GM12878 (cell line): Measurements from ENCODE around the gene STAB2. TPM values are rescaled to one million over a fixed set of nuclear protein-coding genes. Genes with fewer than 3 reads are reported as not detected.

Source experiments
- ATAC-seq: fragments of 200-7000 bp; cut with Tn5 transposase; 3 replicates; pipeline ENCODE4 v1.9.1; 2020; ENCODE audit warnings: mild to moderate bottlenecking, moderate library complexity
- BruUV-seq: library from RNA; stranded (reverse); fragments of 400-500 nt; replicated peaks from 2 replicates; lab custom pipeline; 2021; lab: Mats Ljungman, UMichigan
- CTCF ChIA-PET: fragments of 300-600 bp; sonication (Branson Sonifier 250); formaldehyde crosslinking; extraction: SDS; loops from one replicate; lab custom pipeline; 2021; ENCODE audit warnings: inconsistent platforms; lab: Yijun Ruan, JAX
- POLR2A ChIA-PET: fragments of 350-600 bp; formaldehyde crosslinking; extraction: SDS; loops from one replicate; lab custom pipeline; 2021; ENCODE audit warnings: inconsistent platforms; lab: Charles Lee
- RAD21 ChIA-PET: fragments of 300-600 bp; sonication (Branson Sonifier 250); formaldehyde crosslinking; loops from one replicate; lab custom pipeline; 2023; ENCODE audit warnings: antibody characterized with exemption; ENCODE audit not compliant: unreplicated experiment; lab: Charles Lee
- SMC1A ChIA-PET: fragments of 300-600 bp; sonication (Branson Sonifier 250); formaldehyde crosslinking; loops from one replicate; lab custom pipeline; 2023; ENCODE audit not compliant: unreplicated experiment, uncharacterized antibody; lab: Charles Lee
- DNase-seq: peaks from one replicate; pipeline ENCODE4 v3.0.0-alpha.2; 2011; ENCODE audit warnings: low read depth, low spot score
- FAIRE-seq: peaks from 3 replicates; lab custom pipeline; 2011; peaks lifted over from hg19 to GRCh38; lab: Jason Lieb, UNC
- H2AFZ ChIP-seq: 2 replicates; pipeline ENCODE4 v1.6.0; 2011; ENCODE audit warnings: low read depth, low read length, control low read depth; ENCODE audit not compliant: control insufficient read depth
- H3K27ac ChIP-seq: 2 replicates; pipeline ENCODE4 v1.5.1; 2011; ENCODE audit warnings: control low read depth; ENCODE audit not compliant: control insufficient read depth, insufficient read depth
- H3K27me3 ChIP-seq, 2 experiments: replicated peaks in 1 of 2; 2 replicates each; pipeline versions ENCODE4 v1.6.0 to v1.6.1; 2011; ENCODE audit warnings: low read length in 1 of 2; ENCODE audit not compliant: control insufficient read depth in 2 of 2, insufficient read depth in 2 of 2
- H3K36me3 ChIP-seq, 2 experiments: 2 replicates each; pipeline ENCODE4 v1.5.1; 2011; ENCODE audit warnings: low read length in 1 of 2; ENCODE audit not compliant: control insufficient read depth in 2 of 2, insufficient read depth in 2 of 2
- H3K4me1 ChIP-seq: 2 replicates; pipeline ENCODE4 v1.6.1; 2011; ENCODE audit warnings: mild to moderate bottlenecking, low read length, moderate library complexity, mixed read lengths; ENCODE audit not compliant: control insufficient read depth, insufficient read depth
- H3K4me2 ChIP-seq: 2 replicates; pipeline ENCODE4 v1.6.0; 2011; ENCODE audit warnings: control low read depth; ENCODE audit not compliant: control insufficient read depth, insufficient read depth
- H3K4me3 ChIP-seq: fragments of 200-600 bp; sonication (generic); 2 replicates; pipeline ENCODE4 v1.5.1; 2016
- H3K79me2 ChIP-seq: 2 replicates; pipeline ENCODE4 v1.6.0; 2011; ENCODE audit warnings: low read length; ENCODE audit not compliant: control insufficient read depth, insufficient read depth
- H3K9ac ChIP-seq: 2 replicates; pipeline ENCODE4 v1.8.0; 2011; ENCODE audit warnings: low read length, control low read depth, mixed read lengths; ENCODE audit not compliant: control insufficient read depth, insufficient read depth
- H3K9me3 ChIP-seq: replicated peaks from 3 replicates; pipeline ENCODE4 v1.5.1; 2011; ENCODE audit warnings: mild to moderate bottlenecking, low read length; ENCODE audit not compliant: control insufficient read depth, insufficient read depth
- H4K20me1 ChIP-seq: 2 replicates; pipeline ENCODE4 v1.6.0; 2011; ENCODE audit not compliant: control insufficient read depth, insufficient read depth
- DPF2 ChIP-seq: fragments of 450-650 bp; IDR thresholded peaks from 2 replicates; pipeline ENCODE4 v1.6.1; 2017; ENCODE audit warnings: mild to moderate bottlenecking
- KDM1A ChIP-seq: fragments of 200-600 bp; sonication (generic); IDR thresholded peaks from 2 replicates; pipeline ENCODE4 v1.6.1; 2016; ENCODE audit warnings: borderline replicate concordance
- MEF2B ChIP-seq: fragments of 450-650 bp; IDR thresholded peaks from 2 replicates; pipeline ENCODE4 v1.6.1; 2018; ENCODE audit warnings: mild to moderate bottlenecking, moderate library complexity; ENCODE audit not compliant: partially characterized antibody, poor library complexity, severe bottlenecking
- POLR2A ChIP-seq: IDR thresholded peaks from 2 replicates; pipeline ENCODE4 v1.6.1; 2011; ENCODE audit warnings: low read depth, mild to moderate bottlenecking, low read length
- YY1 ChIP-seq: IDR thresholded peaks from 2 replicates; pipeline ENCODE4 v1.6.1; 2011; ENCODE audit warnings: low read depth, mild to moderate bottlenecking, low read length
- ZNF207 ChIP-seq: fragments of 450-650 bp; IDR thresholded peaks from 2 replicates; pipeline ENCODE4 v1.6.1; 2014; ENCODE audit warnings: antibody characterized with exemption, mild to moderate bottlenecking, borderline replicate concordance
- ZNF384 ChIP-seq: IDR thresholded peaks from 2 replicates; pipeline ENCODE4 v1.6.1; 2012; ENCODE audit warnings: low read depth, mild to moderate bottlenecking, low read length, improper control_type of control experiment, borderline replicate concordance
- WGBS: methylation state at CpG from one replicate; pipeline ENCODE4 v1.1.6; 2016; ENCODE audit warnings: low lambda C conversion rate; ENCODE audit not compliant: insufficient replicate concordance, insufficient coverage; ENCODE audit errors: missing lambda C conversion rate; 5-methylcytosine and 5-hydroxymethylcytosine counted together
- in situ Hi-C: fragments of 300-500 bp; cut with MboI; formaldehyde crosslinking; loops from 9 replicates; pipeline ENCODE4 v1.14.3; 2018; ENCODE audit warnings: mixed read lengths
- intact Hi-C: fragments of 100-400 bp; cut with micrococcal nuclease; formaldehyde crosslinking; loops from one replicate; pipeline ENCODE4 v1.14.2; 2022; ENCODE audit not compliant: unreplicated experiment
- polyA plus RNA-seq, 11 experiments: library from polyadenylated mRNA; depleted of rRNA in 4 of 11; unstranded in 6 of 11; stranded (reverse) in 5 of 11; fragments of >200 nt; fragmentation: Nextera tagmentation in 4 of 11; fragmentation: Illumina TruSeq in 1 of 11; extraction: Ambion mirVana in 4 of 11; extraction: Trizol in 1 of 11; gene quantifications; 1 replicate in 1 of 11; 2 replicates in 10 of 11; pipeline versions ENCODE4 v1.2.1 to v1.2.3, GENCODE V29; 2011 to 2016; ENCODE audit warnings: inconsistent platforms in 2 of 11, missing spikeins in 2 of 11, low read depth in 1 of 11
- total RNA-seq, 4 experiments: library from RNA; depleted of rRNA in 3 of 4; stranded (reverse); fragments of >200 nt in 3 of 4; fragmentation: Illumina TruSeq in 1 of 4; extraction: Trizol in 1 of 4; gene quantifications; 2 replicates each; pipeline versions ENCODE4 v1.2.1 to v1.2.3, GENCODE V29; 2013 to 2021

The STAB2 gene
- total and polyA plus RNA-seq, 10 of the 15 experiments (the other 5 are each of a cell fraction or from before 2014, with no cell fraction given), result 0.37 TPM; not detected in 9

DNA sequence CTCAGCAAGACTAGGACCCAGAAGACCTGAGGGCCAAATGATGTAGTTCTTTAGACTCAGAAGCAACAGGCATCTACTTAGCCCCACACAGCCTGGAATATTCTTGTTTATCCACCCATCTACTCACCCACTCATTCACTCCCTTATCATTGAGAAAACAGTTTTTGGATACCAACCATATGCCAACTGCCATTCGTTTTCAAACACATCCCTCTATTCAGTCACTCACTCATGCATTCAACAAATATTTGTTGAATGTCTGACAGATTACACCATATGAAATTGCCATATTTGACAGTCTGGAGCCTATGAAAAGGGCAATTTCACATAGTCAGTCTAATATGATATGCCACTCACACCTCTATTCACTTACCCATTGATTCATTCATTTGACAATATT is 150.8 kb downstream of the STAB2 start (continued):
- TF ChIP-seq ZNF207 (no peak), ZNF384 (no peak), DPF2 (no peak), KDM1A (no peak)

DNA sequence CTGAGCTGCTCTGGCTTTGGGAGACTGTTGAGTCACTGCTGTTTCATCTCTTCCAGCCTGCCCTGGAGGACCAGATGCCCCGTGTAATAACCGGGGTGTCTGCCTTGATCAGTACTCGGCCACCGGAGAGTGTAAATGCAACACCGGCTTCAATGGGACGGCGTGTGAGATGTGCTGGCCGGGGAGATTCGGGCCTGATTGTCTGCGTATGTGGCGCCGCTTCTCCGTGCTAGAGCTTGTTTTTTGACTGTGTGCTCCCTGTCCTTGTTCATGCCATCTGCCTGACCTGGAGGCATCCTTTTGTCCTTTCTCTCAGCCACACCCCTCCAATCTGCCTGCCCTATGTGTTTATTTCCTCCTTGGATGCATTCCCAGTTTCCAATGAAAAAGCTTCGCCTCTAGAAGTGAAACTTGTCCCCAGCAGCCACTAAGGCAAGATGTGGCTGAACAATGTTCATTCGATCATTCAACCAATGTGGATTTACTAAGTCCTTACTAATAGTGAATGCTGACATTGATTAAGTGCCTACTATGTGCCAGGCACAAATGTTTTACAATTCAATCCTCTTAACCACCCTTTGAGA is 155.4 kb downstream of the STAB2 start:
- TF ChIP-seq YY1, result no peak
- Histone ChIP-seq H3K9ac (no peak overlapping the region), H3K4me3 (no peak overlapping the region), H3K4me2 (no peak overlapping the region), H3K9me3 (no peaks in the 10 kb centered on the region), H4K20me1 (no peaks in the 10 kb centered on the region), H3K27me3 (no peaks in the 10 kb centered on the region; a peak in 1 of 4 replicates), H3K27ac (no peak overlapping the region), H3K79me2 (no peaks in the 10 kb centered on the region), H2AFZ (no peak overlapping the region), H3K4me1 (no peaks in the 10 kb centered on the region), H3K36me3 (no peaks in the 10 kb centered on the region)
- 63% methylated on average over 15 of the region's 15 CpGs for WGBS
- SMC1A ChIA-PET, result no interaction called here
- in situ Hi-C loops, result no loop called here
- CTCF ChIA-PET, result interaction anchor here (1.0 kb wide), 1 partner anchor 13 kb away, joined by 3 read pairs; no protein-coding TSS in a partner anchor
- RAD21 ChIA-PET, result interaction anchor here (0.6 kb wide), 1 partner anchor 303 kb away, joined by 3 read pairs; no protein-coding TSS in a partner anchor
- intact Hi-C loops, result no loop called here
- FAIRE-seq (no peak), ATAC-seq (no peak), DNase-seq (no peak)
- BruUV-seq, result no TSS peak
- POLR2A ChIA-PET, result no interaction called here

DNA sequence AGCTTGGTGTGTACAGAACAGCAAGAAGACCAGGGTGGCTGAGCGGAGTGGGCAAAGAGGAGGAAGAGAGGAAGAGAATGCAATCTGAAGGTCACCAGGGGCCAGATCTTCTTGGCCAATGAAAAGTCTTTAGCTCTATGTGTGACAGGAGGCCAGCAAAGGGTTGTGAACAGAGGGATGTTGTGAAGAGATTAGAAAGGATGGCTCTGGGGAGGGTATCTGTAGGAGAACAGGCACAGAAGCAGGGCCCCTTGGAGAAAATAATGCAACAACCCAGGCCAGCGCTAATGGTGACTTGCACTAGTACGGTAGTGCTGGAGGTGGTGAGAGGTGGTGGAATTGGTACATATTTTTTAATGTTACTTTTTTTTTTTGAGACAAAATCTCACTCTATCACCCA is 156.7 kb downstream of the STAB2 start:
- Histone ChIP-seq H3K36me3 (no peaks in the 10 kb centered on the region), H4K20me1 (no peaks in the 10 kb centered on the region), H3K4me1 (no peaks in the 10 kb centered on the region), H2AFZ (no peak overlapping the region), H3K27me3 (no peaks in the 10 kb centered on the region; a peak in 1 of 4 replicates), H3K9me3 (no peaks in the 10 kb centered on the region), H3K9ac (no peak overlapping the region), H3K4me3 (no peak overlapping the region), H3K4me2 (no peak overlapping the region), H3K79me2 (no peaks in the 10 kb centered on the region), H3K27ac (no peak overlapping the region)
- DNase-seq, result no peak
- ChIA-PET POLR2A (no interaction called here), RAD21 (no interaction called here)
- intact Hi-C loops (no loop called here), in situ Hi-C loops (no loop called here)
- no TSS peak for BruUV-seq
- whole genome bisulfite sequencing, result 80% methylated on average over 3 of the region's 3 CpGs
- ATAC-seq, result no peak
- no peak for FAIRE-seq
- TF ChIP-seq POLR2A (no peak), MEF2B (no peak)
- TF ChIP-seq, all 136 proteins: peak for 0
- CTCF ChIA-PET, result interaction anchor here (1.0 kb wide), 1 partner anchor 14 kb away, joined by 3 read pairs; no protein-coding TSS in a partner anchor
- SMC1A ChIA-PET, result no interaction called here
